GM04504 (cell line): Measurements from ENCODE around the gene RIT2.

Experiments
- DNase-seq: peaks from one replicate; pipeline ENCODE4 v3.0.0-alpha.2; 2012; ENCODE audit warnings: low read depth

Gene RIT2

DNA sequence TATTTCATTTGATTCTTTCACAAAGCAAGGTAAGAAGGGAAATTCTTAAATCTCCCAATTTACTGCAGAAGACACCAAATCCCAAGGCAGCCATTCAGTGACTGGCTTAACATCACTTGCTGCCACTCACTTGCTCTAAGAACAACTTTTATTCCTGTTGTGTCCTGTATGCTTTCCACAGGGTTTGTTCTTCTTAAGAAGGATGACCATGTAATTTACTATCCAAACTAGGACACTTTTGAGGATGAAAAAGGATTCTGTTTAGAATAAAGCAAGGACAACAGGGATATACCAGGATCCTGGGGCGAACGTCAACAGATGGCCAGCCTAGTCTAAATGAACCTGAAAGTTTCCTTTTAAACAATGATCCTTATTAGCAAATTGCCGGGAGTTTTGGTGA lies 34.8 kb downstream of the RIT2 start:
- DNase-seq = no peak

- DNase-seq = no peak
Measured at GRCh38 chr18:43079422-43079821, 36.1 kb downstream of the RIT2 start.

DNA sequence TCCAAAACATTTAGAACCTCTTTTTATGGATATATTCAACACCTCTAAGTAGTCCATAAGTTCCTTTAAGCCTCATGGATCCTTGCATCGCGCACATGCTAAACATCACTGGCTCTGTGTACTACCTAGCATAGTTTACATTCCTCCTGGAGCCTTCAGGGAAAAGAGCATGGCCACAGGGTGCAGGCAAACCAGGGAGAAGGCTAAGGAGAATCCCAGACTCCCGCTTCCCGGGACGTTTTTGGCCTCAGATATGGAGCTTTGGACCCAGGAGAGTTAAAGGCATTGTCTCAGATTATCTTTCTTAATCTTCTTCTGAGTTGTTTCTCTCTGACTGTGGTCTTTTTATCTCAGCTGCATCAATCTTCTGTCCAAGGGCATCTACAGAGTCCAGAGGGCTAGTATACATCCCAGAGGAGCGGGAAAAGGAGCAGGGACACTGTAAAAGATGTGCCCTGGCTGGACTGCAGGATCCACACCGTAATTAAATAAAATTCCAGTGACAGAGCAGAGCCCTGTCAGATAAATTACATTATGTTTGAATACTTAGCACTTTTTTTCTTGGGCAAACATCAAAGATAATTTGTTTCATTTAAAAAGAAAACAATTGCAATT lies 36.9 kb downstream of the RIT2 start:
- no peak for DNase-seq

DNA sequence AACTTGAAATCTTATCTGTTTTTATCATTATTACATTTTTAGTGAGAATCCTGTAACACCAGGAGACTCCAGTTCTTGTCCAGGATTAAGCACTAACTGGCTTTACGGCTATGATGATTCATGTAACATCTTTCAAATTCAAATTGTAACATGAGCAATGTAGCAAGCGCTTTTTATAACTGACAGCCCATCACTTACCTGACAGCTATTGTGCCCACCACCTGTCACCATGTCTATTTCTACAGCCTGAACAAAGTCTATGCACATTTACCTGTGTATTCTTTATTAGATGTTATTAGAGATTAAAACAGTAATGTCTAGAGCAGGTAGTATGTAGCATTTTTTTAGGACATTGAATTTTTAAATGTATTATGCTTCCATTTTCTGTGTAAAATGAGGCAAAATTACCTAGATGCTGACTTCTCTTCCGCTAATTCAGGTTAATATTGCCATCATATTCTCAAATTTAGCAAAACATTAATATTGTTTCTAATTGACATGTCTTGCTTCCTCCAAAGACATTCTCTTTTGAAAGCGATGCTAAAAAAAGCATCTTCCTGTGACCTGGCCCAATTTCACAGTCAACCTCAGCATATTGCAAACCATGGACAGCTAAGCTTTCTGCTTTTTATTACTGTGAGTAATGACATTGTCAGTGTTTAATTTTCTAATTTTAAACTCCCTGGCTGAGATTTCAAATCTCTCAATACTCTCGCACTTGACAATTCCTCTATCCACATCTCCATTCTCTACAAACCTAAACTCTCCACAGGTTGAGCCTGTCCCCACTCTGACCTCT lies 37.8 kb downstream of the RIT2 start:
- DNase-seq = no peak

- no peak for DNase-seq
Measured at GRCh38 chr18:43073771-43074170, 41.7 kb downstream of the RIT2 start.

DNA sequence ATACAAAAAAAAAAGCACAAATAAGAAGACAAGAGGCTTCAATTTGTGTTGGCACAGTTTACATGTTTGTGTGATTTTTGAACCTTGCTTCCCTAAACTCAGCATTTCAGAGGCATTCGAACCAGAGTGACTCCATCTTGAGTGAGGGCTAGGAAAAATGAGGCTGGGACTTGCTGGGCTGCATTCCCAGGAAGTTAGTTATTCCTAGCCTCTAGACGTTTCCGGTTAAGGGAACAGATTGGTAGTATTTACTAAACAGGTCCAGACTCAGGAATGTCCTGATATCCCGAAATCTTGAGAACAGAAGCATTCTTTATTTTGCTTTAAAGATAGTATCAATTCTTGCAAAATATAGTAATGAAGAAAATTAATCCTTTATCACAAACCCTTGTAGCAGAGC lies 46.7 kb downstream of the RIT2 start:
- no peak for DNase-seq

DNA sequence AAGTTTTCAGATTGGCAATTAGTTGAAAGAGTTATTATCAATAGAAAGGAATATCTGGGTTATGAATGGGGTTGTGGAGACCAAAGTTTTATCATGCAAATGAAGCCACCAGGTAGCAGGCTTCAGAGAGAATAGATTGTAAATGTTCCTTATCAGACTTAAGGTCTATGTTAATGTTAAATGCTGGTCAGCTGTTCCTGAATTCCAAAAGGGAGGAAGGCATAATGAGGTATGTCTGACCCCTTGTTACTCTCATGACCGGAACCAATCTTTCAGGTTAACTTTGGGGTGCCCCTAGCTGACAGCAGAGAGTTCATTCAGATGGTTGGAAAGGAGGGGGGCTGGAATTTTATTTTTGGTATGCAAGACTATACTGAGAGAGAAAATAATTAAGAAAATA lies 47.9 kb downstream of the RIT2 start:
- DNase-seq = no peak

DNA sequence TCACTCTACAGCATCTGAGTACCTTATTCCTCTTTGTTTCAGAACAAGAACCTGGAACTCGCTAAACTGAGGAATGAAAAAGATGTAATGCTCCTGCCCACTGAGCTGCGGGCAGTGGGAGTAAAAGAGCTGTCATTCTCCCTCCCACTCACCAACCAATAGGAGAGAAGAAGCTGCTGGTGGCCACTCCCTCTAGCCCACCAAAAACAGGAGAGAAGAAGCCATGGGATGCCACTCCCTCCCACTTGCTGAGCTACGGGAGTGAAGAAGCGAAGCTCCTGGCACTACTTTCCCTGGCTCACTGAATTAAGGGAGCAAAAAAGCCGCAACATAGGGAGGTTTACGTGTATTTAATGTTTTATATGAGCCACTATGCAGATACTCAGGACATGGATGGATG lies 53.7 kb downstream of the RIT2 start:
- DNase-seq = no peak

DNA sequence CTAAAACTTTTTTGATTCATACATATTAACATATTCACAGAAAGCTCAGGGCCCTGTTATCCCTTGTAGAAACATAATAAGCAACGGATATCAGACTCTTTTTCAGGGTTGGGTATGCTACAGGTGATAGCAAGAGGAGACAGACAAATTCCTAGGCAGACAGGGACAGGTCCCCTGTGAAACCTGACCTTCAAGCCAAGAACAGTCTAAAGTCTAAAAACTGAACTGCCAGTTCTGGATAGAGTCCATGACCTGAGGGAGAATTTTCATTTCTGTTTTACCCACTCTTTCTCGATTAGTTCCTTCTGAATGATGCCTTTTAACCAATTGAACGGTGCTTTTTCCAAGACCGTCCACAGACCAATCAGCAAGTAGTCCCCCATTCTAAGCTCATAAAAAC lies 54.2 kb downstream of the RIT2 start:
- no peak for DNase-seq

GRCh38 chr18:43060020-43060419 lies 55.5 kb downstream of the RIT2 start:
- DNase-seq = no peak

DNA sequence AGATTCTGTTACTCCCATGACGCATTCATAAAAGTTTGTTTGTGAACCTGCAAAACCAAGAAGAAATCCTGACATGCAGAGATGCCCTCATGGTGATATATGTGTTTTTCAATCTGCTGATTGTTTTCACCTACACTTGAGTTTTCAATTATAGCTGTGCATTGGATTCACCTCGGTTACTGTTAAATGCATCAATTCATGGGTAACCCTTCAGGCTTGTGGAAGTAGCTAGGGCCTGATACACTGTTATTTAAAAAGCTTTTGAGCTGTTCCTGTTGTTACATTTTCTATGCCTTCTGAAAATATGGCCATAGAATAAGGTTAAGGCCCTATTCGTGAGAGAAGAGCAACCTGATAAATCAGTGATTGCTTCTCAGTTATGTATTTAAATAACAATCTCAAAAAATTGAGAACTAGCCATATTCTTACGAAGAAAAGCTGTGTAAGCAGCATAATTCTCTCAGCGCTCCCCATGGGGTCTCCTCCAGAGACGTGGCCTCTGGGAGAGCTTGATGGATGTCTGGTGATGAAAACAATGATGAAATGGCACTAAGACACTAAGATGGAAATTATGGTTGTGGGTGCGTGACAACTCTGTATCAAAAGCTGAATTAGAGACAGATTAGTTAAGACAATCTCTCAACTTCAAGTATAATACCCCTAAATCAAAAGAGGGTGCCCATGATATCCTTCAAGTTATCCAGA lies 60.5 kb downstream of the RIT2 start:
- no peak for DNase-seq

GRCh38 chr18:43049021-43049420 lies 66.5 kb downstream of the RIT2 start:
- no peak for DNase-seq

- DNase-seq = no peak
Measured at GRCh38 chr18:43046322-43046721, 69.2 kb downstream of the RIT2 start.

GRCh38 chr18:43043626-43044025 lies 71.9 kb downstream of the RIT2 start:
- no peak for DNase-seq

DNA sequence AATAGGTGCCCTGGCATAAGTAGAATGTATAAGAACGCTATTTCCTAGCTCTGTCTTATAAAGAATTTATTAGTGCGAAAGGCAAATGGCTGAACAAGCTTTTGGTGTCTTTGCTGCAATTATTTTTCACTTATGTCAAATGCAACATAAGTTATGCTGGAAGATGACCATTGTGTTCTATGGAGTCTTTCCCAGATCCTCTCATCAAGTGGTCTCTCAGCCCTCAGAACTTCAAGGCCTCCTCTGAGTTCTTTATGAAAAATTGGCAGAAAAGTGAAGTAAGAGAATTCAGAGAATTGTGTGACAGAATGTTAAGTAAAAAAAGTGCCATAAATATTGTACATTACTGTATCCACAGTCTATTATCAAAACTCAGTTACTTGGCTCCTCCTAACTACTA lies 75.2 kb downstream of the RIT2 start:
- DNase-seq = no peak

DNA sequence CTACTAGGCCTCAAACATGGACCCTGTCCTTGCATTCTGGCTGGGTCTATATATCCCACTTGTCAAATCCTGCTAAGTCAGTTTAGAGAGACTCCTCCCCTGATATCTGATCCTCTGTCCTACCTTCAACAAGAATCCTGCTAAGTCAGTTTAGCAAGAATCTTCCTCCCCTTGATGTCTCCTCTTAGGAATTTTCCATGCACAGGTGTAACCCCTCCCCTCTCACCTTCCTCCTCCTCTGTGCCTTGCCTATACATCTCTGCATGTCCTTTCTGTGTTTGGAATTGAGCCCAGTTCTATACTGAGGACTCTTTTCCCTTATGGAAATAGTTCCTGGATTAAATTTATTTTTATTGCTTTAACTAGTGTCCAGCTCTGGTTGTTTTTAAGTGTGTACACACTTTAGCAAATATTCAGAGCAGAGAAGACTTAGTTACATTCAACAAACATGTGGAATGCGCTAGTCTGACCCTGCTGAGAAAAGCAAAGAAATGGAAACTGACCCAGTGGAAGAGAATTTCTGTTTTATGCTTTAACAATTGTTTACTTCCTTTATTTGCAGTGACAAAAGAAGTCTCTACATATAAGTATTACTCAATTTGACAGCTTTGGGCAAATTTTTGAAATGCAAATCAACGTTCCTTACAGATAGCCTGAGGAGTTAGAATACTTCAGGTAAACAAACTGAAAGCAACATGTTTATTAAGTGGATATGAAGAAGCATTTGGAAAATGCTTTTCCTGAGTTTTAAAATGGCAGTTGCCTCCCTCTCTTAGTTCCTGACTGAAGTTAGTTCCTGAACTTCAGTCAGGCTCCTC lies 80.6 kb downstream of the RIT2 start:
- no peak for DNase-seq

DNA sequence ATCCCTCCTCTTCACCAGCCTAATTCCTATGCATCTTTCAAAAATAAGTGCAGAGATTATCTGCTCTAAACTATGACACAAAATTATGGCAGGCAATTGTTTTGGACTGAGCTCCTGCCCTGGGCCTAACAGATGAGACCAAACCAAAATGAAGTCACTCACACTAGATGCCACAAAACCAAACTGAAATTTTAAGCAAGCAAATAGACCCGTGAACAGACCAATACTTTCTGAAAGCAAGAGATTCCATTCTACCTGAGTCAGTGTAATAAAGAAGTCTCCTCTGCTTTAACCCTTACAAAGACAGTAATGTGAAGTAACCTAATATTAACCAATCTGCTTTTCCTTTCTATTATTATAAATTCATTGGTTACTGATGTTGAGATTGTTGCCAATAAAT lies 84.3 kb downstream of the RIT2 start:
- DNase-seq = no peak

DNA sequence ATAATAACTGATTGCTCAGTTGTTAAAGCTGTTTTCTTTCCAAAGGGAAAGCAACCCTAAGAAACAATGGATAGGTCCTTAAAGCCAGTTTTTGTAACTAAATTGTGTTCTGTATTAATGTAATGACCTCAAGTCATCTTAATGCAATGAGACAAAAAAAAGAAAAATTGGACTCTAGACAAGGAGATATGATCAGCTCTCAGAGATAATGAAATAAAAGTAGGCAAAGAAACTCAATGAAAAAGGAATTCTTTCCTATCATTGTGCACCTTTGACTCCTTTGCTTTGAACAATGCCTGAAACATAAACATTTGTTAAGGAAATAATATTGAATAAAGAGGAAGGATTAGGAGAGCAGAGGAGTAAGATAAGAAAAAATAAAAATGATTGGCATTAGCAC lies 86.1 kb downstream of the RIT2 start:
- DNase-seq = no peak

DNA sequence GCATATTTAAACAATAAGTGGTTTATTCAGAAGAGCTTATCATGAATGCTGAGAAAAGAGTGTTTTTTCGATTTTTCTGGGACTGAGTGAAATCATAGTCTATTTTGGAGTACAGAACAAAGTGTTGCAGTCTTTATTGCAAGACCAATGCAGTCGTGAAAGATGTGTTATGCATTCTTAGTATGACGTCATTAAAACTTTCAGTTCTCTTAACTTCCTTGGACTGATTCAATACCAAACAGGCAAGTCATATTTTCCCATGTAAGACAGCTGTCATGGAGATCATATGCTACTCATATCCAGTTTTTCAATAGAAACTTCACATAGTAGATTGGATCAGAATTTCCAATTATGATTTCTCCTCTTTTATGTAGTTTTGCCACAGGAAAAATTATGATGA lies 92.6 kb downstream of the RIT2 start:
- DNase-seq = no peak

DNA sequence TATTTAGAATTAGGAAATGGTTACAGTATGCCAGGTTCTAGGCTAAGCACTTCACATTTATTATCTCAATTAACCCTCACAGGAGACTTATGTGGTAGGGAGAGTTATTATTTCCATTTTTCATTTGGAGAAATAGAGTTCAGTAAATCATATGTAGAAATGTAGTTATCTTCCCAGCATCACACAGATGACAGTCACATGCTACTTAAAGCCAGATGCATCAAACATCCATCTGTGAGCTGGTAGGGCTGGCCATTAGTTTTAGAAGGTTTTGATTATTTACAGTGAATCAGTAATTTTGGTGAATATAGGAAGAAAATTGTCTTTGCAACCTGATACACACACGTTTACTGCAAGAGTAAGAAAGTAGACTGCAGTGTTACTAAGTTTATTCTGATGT lies 97.9 kb downstream of the RIT2 start:
- no peak for DNase-seq

GRCh38 chr18:43013486-43013885 lies 102.0 kb downstream of the RIT2 start:
- no peak for DNase-seq

DNA sequence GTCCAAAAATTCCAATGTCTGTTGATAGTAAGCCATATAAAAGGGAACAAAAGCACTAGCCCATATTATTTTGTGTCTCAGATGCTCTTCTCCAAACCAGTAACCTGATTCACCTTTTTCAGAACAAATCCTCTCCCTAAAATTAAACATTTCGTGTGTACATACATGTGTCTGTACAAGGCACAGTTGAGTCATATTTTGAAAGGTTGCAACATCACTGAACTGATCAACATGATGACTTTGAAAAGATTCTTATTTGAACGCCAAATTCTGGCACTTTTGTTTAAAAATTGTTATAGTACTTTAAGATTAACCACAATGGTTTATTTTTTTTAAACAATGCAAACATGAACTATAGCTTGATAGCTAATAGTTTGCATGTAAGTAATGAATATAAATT lies 102.5 kb downstream of the RIT2 start:
- DNase-seq = no peak

- DNase-seq = no peak
Measured at GRCh38 chr18:43010611-43011010, 104.9 kb downstream of the RIT2 start.
